ENCODE results near the gene FCER1G.

DNA sequence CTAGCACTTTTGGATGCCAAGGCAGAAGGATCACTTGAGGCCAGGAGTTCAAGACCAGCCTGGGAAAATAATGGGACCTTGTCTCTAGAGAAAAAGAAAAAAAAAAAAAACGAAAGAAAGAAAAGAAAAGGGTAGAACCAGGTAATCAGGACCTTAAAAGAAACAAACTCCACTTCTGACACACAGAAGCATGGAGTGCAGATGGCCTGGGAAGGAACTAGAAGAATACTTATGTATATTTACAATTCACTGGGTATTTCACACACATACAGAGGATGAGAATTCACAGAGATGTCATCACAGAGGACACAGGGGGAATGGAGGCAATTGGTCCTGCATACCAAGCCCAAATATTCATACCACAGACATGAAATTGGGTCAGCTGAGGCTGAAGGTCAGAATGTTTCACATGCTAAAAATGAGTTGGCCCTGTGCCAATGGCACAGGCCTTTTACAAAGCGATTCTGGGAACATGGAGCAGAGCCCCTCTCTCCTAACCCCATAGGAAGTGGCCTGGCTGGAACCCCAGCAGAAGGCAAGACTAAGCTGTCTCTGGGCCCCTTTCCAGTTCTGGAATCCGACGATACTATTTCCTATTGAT is 42.2 kb upstream of the FCER1G start:
- TF ChIP-seq ZNF776 (tag by site-specific recombination; IDR thresholded peaks at IDR 0.05; ENCODE audit: borderline replicate concordance) (no peak), KLF8 (tag by site-specific recombination; IDR thresholded peaks at IDR 0.05) (no peak)
